DND-41 (cell line): ENCODE data around the gene PTPN4.
A peak's percentile ranks its signal among the peaks of the same experiment; 100 is the strongest.

Source experiments
- ATAC-seq: fragments of 200-7000 bp; cut with Tn5 transposase; 3 replicates; pipeline ENCODE4 v1.9.1; 2021; ENCODE audit warnings: low read depth; ENCODE audit not compliant: insufficient read depth
- DNase-seq: peaks from one replicate; pipeline ENCODE4 v3.0.0-alpha.2; 2020
- H2AFZ ChIP-seq: 2 replicates; pipeline ENCODE4 v1.6.0; 2012; ENCODE audit warnings: low read depth, low read length
- H3K27ac ChIP-seq: 2 replicates; pipeline ENCODE4 v1.5.1; 2012; ENCODE audit warnings: low read length, inconsistent platforms
- H3K27me3 ChIP-seq: fragments of 200-600 bp; sonication (generic); 2 replicates; pipeline ENCODE4 v1.6.0; 2012; ENCODE audit warnings: low read length, mild to moderate bottlenecking, inconsistent platforms; ENCODE audit not compliant: insufficient read depth, poor library complexity
- H3K36me3 ChIP-seq: 2 replicates; pipeline ENCODE4 v1.5.1; 2012; ENCODE audit warnings: low read length, inconsistent platforms; ENCODE audit not compliant: insufficient read depth
- H3K4me1 ChIP-seq: 2 replicates; pipeline ENCODE4 v1.5.1; 2012; ENCODE audit warnings: mild to moderate bottlenecking, low read length; ENCODE audit not compliant: insufficient read depth
- H3K4me2 ChIP-seq: 2 replicates; pipeline ENCODE4 v1.6.0; 2012; ENCODE audit warnings: mild to moderate bottlenecking, moderate library complexity, low read length, inconsistent platforms; ENCODE audit not compliant: insufficient read depth
- H3K4me3 ChIP-seq, 2 experiments: fragments of 200-600 bp in 1 of 2; shearing (Covaris generic) in 1 of 2; 2 replicates each; pipeline ENCODE4 v1.5.1; 2012 to 2016; ENCODE audit warnings: inconsistent platforms in 2 of 2, low read length in 2 of 2, mild to moderate bottlenecking in 2 of 2, low read depth in 1 of 2, moderate library complexity in 1 of 2
- H3K79me2 ChIP-seq: 2 replicates; pipeline ENCODE4 v1.6.0; 2012; ENCODE audit warnings: low read length, inconsistent platforms; ENCODE audit not compliant: insufficient read depth
- H3K9ac ChIP-seq: 2 replicates; pipeline ENCODE4 v1.6.0; 2012; ENCODE audit warnings: low read depth, mild to moderate bottlenecking, inconsistent platforms, low read length, moderate library complexity
- H3K9me3 ChIP-seq: 2 replicates; pipeline ENCODE4 v1.5.1; 2012; ENCODE audit warnings: low read length, moderate library complexity, mild to moderate bottlenecking, inconsistent platforms; ENCODE audit not compliant: insufficient read depth, severe bottlenecking
- H4K20me1 ChIP-seq: 2 replicates; pipeline ENCODE4 v1.6.0; 2012; ENCODE audit warnings: low read length; ENCODE audit not compliant: insufficient read depth
- EZH2 ChIP-seq: IDR thresholded peaks from 3 replicates; pipeline ENCODE4 v1.6.1; 2012; ENCODE audit warnings: borderline replicate concordance, low read depth, mild to moderate bottlenecking, moderate library complexity, low read length, inconsistent platforms; ENCODE audit not compliant: severe bottlenecking
- TF ChIP-seq, protein P1 (sequence below): IDR thresholded peaks from 2 replicates; pipeline ENCODE4 v1.5.1; 2012; ENCODE audit warnings: borderline replicate concordance, low read length, moderate library complexity, mild to moderate bottlenecking; ENCODE audit not compliant: poor library complexity, severe bottlenecking; ENCODE audit errors: extremely low read depth

The PTPN4 gene

DNA sequence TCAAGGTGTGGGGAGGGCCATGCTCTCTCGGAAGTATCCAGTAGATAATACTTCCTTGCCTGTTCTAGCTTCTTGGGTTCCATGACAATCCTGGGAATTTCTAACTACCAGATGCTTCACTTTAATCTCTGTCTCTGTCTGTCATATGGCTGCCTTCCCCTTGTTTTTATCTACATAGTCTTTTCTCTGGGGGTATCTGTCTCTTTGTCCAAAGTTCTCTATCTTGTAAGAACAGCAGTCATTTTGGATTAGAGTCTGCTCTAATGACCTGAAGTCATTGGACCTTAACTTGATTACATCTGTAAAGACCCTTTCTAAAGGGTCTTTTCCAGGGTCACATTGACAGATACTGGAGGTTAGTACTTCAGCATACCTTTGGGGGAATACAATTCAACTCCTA, 241.7 kb downstream of the PTPN4 start:
- TF ChIP-seq, protein P1, sequence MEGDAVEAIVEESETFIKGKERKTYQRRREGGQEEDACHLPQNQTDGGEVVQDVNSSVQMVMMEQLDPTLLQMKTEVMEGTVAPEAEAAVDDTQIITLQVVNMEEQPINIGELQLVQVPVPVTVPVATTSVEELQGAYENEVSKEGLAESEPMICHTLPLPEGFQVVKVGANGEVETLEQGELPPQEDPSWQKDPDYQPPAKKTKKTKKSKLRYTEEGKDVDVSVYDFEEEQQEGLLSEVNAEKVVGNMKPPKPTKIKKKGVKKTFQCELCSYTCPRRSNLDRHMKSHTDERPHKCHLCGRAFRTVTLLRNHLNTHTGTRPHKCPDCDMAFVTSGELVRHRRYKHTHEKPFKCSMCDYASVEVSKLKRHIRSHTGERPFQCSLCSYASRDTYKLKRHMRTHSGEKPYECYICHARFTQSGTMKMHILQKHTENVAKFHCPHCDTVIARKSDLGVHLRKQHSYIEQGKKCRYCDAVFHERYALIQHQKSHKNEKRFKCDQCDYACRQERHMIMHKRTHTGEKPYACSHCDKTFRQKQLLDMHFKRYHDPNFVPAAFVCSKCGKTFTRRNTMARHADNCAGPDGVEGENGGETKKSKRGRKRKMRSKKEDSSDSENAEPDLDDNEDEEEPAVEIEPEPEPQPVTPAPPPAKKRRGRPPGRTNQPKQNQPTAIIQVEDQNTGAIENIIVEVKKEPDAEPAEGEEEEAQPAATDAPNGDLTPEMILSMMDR: no peak
- TF ChIP-seq EZH2: no peak
- DNase-seq: no peak
- ATAC-seq: no peak
- Histone ChIP-seq H3K9ac (no peak overlapping the region), H3K36me3 (no peaks in the 10 kb centered on the region), H3K27me3 (no peaks in the 10 kb centered on the region), H2AFZ (no peak overlapping the region), H3K79me2 (no peaks in the 10 kb centered on the region), H3K4me1 (peaks cover under 1% of the 10 kb centered on the region; the same call in 1 of the 2 replicates), H4K20me1 (no peaks in the 10 kb centered on the region), H3K27ac (no peak overlapping the region), H3K4me2 (no peak overlapping the region), H3K9me3 (no peaks in the 10 kb centered on the region), H3K4me3 (no peak overlapping the region)

DNA sequence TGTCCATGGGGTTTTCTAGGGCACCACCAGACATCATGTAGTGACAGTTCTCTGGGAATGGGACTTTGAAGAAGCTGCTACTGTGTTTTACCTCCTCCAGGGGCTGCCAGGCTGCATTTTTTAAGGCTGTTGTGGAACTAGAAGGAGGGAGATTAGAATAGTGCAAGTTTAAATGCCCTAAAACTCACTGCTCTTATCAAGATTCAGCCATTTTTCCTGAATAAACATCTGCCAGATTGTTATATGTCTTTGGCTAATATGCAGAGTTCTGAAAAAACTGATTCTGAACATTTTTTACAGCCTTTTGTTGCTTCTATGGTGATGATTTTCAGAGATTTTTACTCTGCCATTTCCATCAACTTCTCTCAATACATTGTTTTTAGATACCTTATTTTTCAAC, 244.5 kb downstream of the PTPN4 start:
- H3K27me3 ChIP-seq: no peaks in the 10 kb centered on the region

DNA sequence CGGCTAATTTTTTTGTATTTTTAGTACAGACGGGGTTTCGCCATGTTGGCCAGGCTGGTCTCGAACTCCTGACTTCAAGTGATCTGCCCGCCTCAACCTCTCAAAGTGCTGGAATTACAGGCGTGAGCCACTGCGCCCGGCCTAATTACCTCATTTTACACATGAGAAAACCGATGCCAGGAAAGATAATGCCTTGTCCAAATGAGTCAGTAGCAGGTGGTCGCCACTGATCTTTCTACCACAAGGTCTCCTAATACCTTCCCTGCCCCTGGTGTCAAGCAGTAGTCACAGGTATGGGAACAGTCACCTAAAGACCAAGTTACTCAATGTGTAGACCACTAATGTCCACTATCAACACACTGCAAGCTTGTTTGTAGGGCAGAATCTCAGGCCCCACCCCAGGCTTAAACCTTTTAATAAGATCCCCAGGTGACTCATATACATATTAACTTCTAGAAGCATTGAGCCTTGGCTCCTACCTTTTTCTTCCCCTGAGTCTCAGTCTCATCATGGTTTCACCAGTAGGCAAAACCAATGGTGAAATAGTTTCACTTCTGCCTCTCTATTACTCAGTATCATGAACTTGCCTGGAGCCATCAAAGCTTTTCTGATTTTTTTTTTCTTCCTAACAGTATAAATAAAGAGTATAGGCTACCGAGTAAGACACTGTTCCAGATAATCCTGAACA, 246.3 kb downstream of the PTPN4 start:
- Histone ChIP-seq H3K36me3 (no peaks in the 10 kb centered on the region), H2AFZ (0 out of 2 replicates have a peak overlapping the region, but pooled peaks have one; percentile 22), H3K9ac (no peak overlapping the region), H3K4me3 (no peak overlapping the region), H4K20me1 (no peaks in the 10 kb centered on the region), H3K27ac (no peak overlapping the region), H3K27me3 (no peaks in the 10 kb centered on the region), H3K4me2 (no peak overlapping the region), H3K4me1 (no peaks in the 10 kb centered on the region), H3K79me2 (no peaks in the 10 kb centered on the region), H3K9me3 (no peaks in the 10 kb centered on the region)
- ATAC-seq (peak; percentile 31; the same call in 1 of the 3 replicates), DNase-seq (no peak)
- no peak for TF ChIP-seq EZH2
- TF ChIP-seq, protein P1: no peak

More for the DNA sequence above, 244.5 kb downstream of the PTPN4 start:
- no peaks in the 10 kb centered on the region for H3K79me2 ChIP-seq
- H3K4me3 ChIP-seq: no peak overlapping the region
- H4K20me1 ChIP-seq: no peaks in the 10 kb centered on the region
- H3K9me3 ChIP-seq: no peaks in the 10 kb centered on the region
- no peak overlapping the region for H3K27ac ChIP-seq
- no peaks in the 10 kb centered on the region for H3K4me1 ChIP-seq
- H3K9ac ChIP-seq: no peak overlapping the region
- ATAC-seq (no peak), DNase-seq (no peak)
- H2AFZ ChIP-seq: no peak overlapping the region
- H3K36me3 ChIP-seq: no peaks in the 10 kb centered on the region
- H3K4me2 ChIP-seq: no peak overlapping the region
- TF ChIP-seq, protein P1: no peak
- no peak for TF ChIP-seq EZH2
